SK-N-SH treated with all-trans-retinoic acid at 6 μM for 48 hours (cell line): ENCODE results near the gene TNS1.

ENCODE experiments used
- ATAC-seq: fragments of 200-7000 bp; cut with Tn5 transposase; 3 replicates; pipeline ENCODE4 v1.9.1; 2020; ENCODE audit warnings: mild to moderate bottlenecking, moderate library complexity
- ARNTL ChIP-seq: fragments of 450-650 bp; formaldehyde crosslinking; IDR thresholded peaks from 2 replicates; pipeline ENCODE4 v1.5.0; 2020; ENCODE audit warnings: low read depth, mild to moderate bottlenecking, moderate library complexity, borderline replicate concordance
- BACH2 ChIP-seq: fragments of 250-450 bp; sonication (Bioruptor Pico); IDR thresholded peaks from 2 replicates; pipeline ENCODE4 v1.9.0; 2021; ENCODE audit warnings: mild to moderate bottlenecking, borderline replicate concordance
- CREB5 ChIP-seq: fragments of 250-450 bp; sonication (Bioruptor Pico); IDR thresholded peaks from 2 replicates; pipeline ENCODE4 v1.5.1; 2020; ENCODE audit warnings: low read depth, mild to moderate bottlenecking, moderate library complexity
- CSRNP3 ChIP-seq: fragments of 250-450 bp; sonication (Bioruptor Pico); IDR thresholded peaks from 2 replicates; pipeline ENCODE4 v1.5.1; 2021; ENCODE audit warnings: mild to moderate bottlenecking, moderate library complexity
- ESRRG ChIP-seq: fragments of 250-450 bp; sonication (Bioruptor Pico); IDR thresholded peaks from 2 replicates; pipeline ENCODE4 v1.6.1; 2021; ENCODE audit warnings: mild to moderate bottlenecking
- GLIS3 ChIP-seq: fragments of 250-450 bp; sonication (Bioruptor Pico); IDR thresholded peaks from 2 replicates; pipeline ENCODE4 v1.5.0; 2020; ENCODE audit warnings: mild to moderate bottlenecking, moderate library complexity
- OSR1 ChIP-seq: fragments of 250-450 bp; sonication (Bioruptor Pico); IDR thresholded peaks from 2 replicates; pipeline ENCODE4 v1.8.0; 2022; ENCODE audit warnings: moderate library complexity, mild to moderate bottlenecking, inconsistent platforms
- PATZ1 ChIP-seq: fragments of 250-450 bp; sonication (Bioruptor Pico); IDR thresholded peaks from 2 replicates; pipeline ENCODE4 v1.8.0; 2020; ENCODE audit warnings: mild to moderate bottlenecking, moderate library complexity, borderline replicate concordance
- POU6F1 ChIP-seq: fragments of 250-450 bp; sonication (Bioruptor Pico); IDR thresholded peaks from 2 replicates; pipeline ENCODE4 v1.8.0; 2021; ENCODE audit warnings: low read depth, mild to moderate bottlenecking, moderate library complexity, borderline replicate concordance
- RARB ChIP-seq: fragments of 250-450 bp; sonication (Bioruptor Pico); IDR thresholded peaks from 2 replicates; pipeline ENCODE4 v1.8.0; 2021; ENCODE audit warnings: mild to moderate bottlenecking, moderate library complexity
- TOX ChIP-seq: fragments of 250-450 bp; sonication (Bioruptor Pico); IDR thresholded peaks from 2 replicates; pipeline ENCODE4 v1.8.0; 2021; ENCODE audit warnings: mild to moderate bottlenecking, moderate library complexity, borderline replicate concordance
- TSHZ2 ChIP-seq: fragments of 250-450 bp; sonication (Bioruptor Pico); IDR thresholded peaks from 2 replicates; pipeline ENCODE4 v1.5.0; 2020; ENCODE audit warnings: mild to moderate bottlenecking, moderate library complexity
- ZC3H10 ChIP-seq: fragments of 250-450 bp; sonication (Bioruptor Pico); IDR thresholded peaks from 2 replicates; pipeline ENCODE4 v1.5.1; 2021; ENCODE audit warnings: mild to moderate bottlenecking, moderate library complexity
- ZFP3 ChIP-seq: fragments of 250-450 bp; sonication (Bioruptor Pico); IDR thresholded peaks from 2 replicates; pipeline ENCODE4 v1.5.0; 2020; ENCODE audit warnings: mild to moderate bottlenecking, moderate library complexity
- ZFP30 ChIP-seq: fragments of 450-650 bp; formaldehyde crosslinking; IDR thresholded peaks from 2 replicates; pipeline ENCODE4 v1.5.0; 2022; ENCODE audit warnings: mild to moderate bottlenecking, moderate library complexity
- ZNF565 ChIP-seq: fragments of 450-650 bp; formaldehyde crosslinking; conservative IDR thresholded peaks from 2 replicates; pipeline ENCODE4 v1.5.0; 2020; ENCODE audit warnings: low read depth, mild to moderate bottlenecking, moderate library complexity
- ZNF8 ChIP-seq: fragments of 450-650 bp; formaldehyde crosslinking; IDR thresholded peaks from 2 replicates; pipeline ENCODE4 v1.5.0; 2020; ENCODE audit warnings: mild to moderate bottlenecking, moderate library complexity

TNS1 gene

GRCh38 chr2:217789003-217789735, 213.6 kb downstream of the TNS1 start:
- ATAC-seq: peak; percentile 67
- TF ChIP-seq ZNF8 (CRISPR knock-in tag) (no peak), CREB5 (CRISPR knock-in tag) (no peak), RARB (CRISPR knock-in tag) (no peak), ZC3H10 (no peak), POU6F1 (no peak), BACH2 (no peak), GLIS3 (CRISPR knock-in tag) (no peak), OSR1 (CRISPR knock-in tag) (no peak), PATZ1 (no peak), TOX (no peak), TSHZ2 (CRISPR knock-in tag) (no peak), CSRNP3 (CRISPR knock-in tag) (no peak), ESRRG (no peak)
- TF ChIP-seq, all 23 proteins: peak for 0

- TF ChIP-seq CSRNP3 (CRISPR knock-in tag) (no peak), OSR1 (CRISPR knock-in tag) (no peak), ZFP3 (no peak), ZNF565 (CRISPR knock-in tag) (no peak), ZNF8 (CRISPR knock-in tag) (no peak), POU6F1 (no peak), BACH2 (no peak), ARNTL (CRISPR knock-in tag) (no peak), ESRRG (no peak), RARB (CRISPR knock-in tag) (no peak), ZFP30 (CRISPR knock-in tag) (no peak)
- no peak for ATAC-seq
These were observed 214.2 kb downstream of the TNS1 start for GRCh38 chr2:217788669-217789002.
